HG02885 (cell line): ENCODE results near the gene SAP25.

Experiments
- ATAC-seq: cut with Tn5 transposase; IDR thresholded peaks from one replicate; pipeline ENCODE4 v1.9.1; 2021; ENCODE audit warnings: mild to moderate bottlenecking; ENCODE audit not compliant: unreplicated experiment, poor library complexity

The SAP25 gene

DNA sequence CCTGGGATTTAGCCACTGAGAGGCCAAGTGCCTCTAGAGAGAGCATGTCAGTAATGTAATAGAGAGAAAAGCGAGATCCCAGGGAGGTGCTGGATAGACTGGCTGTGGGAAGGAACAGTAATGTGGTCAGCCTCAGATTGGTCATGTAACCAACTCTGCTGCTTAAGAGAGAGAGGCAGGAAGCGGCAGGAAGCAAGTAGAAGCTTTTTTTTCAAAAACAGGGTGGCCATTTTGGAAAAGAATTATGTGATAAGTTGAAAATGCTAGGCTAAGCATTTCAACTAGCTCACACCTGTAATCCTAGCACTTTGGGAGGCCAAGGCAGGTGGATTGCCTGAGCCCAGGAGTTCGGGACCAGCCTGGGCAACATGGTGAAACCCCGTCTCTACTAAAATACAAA lies 24.7 kb upstream of the SAP25 start:
- ATAC-seq = no peak

- no peak for ATAC-seq
Measured at GRCh38 chr7:100595188-100595587, 21.5 kb upstream of the SAP25 start.

- ATAC-seq = no peak
Measured at GRCh38 chr7:100591596-100591995, 17.9 kb upstream of the SAP25 start.

DNA sequence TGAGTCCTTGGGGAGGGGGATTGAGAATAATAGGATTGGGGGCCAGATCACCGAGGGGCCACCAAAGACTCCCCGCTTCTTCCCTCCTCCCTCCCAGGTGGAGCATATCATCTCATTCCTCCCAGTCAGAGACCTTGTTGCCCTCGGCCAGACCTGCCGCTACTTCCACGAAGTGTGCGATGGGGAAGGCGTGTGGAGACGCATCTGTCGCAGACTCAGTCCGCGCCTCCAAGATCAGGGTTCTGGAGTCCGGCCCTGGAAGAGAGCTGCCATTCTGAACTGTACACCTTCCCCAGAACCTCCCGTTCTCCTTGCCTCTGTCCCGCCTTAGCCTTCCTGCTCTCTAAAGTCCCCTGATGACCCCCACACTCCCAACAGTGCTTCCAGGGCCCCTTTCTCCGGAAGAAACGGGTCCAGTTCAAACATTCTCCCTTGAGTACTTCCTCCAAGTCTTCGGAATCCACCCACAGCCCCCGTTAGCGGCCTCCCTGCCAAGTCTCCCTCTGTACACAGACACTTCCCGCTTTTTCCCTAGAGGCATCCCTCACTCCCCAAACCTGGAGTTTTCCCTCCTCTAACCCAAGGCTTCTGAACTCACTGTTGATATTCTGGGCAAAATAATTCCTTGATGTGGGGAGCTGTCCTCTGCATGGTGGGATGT lies 16.5 kb upstream of the SAP25 start:
- no peak for ATAC-seq

- no peak for ATAC-seq
Measured at GRCh38 chr7:100589341-100589947, 15.7 kb upstream of the SAP25 start.

- no peak for ATAC-seq
Measured at GRCh38 chr7:100588438-100588837, 14.7 kb upstream of the SAP25 start.

- peak; percentile 86 for ATAC-seq
Measured at GRCh38 chr7:100586266-100587025, 12.7 kb upstream of the SAP25 start, which contains the start of gene FBXO24. TSS of gene FBXO24 (plus strand) at chr7:100586328. CDS start at chr7:100586626, 298 bp downstream.

- ATAC-seq = peak; percentile 34
Measured at GRCh38 chr7:100585511-100586265, 12.0 kb upstream of the SAP25 start, which contains the start of gene LRCH4. TSS of gene LRCH4 (minus strand) at chr7:100586129. CDS start at chr7:100586100, 29 bp downstream.

GRCh38 chr7:100584683-100585510 lies 11.2 kb upstream of the SAP25 start:
- no peak for ATAC-seq

DNA sequence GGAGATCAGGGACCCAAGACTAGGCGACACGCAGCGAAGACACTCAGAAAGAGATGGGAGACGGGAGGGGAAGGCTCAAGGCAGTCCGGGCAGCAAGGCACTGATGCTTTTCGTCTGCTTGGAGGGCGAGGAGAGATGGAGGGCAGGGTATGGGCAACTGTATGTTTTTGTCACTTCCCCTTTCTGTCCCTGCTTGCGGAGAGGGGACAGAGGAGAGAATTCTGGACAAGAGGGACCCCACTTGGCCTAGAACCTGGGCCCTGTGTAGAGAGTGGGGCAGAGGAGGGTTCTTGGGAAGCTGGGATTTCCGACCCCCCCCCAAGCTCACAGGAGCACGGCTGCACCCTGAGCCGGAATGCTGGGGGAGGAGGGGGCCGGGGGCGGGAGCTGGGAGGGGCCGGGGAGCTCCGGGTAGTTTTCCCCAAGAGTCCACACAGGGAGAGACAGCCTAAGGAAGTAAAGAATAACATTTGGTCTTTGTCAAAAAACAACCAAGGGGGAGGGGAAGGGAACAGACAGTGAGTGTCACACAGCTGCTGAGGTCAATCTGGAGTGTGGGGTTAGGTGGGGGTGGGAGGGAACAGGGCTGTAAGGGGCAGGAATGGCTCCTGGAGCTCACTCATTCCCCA lies 10.5 kb upstream of the SAP25 start:
- no peak for ATAC-seq

GRCh38 chr7:100583132-100584053 lies 9.7 kb upstream of the SAP25 start:
- no peak for ATAC-seq

GRCh38 chr7:100582650-100583049 lies 8.9 kb upstream of the SAP25 start:
- ATAC-seq = no peak

DNA sequence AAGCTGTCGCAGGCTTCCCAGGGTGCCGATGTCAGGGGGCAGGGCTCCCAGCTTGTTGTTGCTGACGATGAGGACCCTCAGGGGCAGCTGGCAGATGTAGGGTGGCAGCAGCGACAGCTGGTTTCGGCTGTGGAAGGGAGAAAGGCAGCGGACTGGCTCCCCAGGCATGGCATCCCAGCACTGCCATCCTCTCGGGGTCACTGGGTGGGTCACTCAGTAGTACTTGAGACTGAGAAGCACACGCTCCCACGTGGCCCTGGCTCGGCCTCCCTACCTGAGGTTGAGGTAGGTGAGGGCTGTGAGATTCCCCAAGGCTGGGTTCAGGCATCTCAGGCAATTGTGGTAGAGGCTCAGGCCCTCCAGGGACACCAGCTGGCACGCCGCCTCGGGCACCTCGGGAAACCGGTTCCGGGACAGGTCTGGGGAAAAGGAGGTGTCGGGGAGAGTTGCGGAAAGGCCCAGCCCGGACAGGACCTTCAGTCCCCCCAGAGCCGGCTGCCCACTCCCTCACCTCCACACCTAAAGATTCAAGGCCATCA lies 8.4 kb upstream of the SAP25 start:
- ATAC-seq = no peak

- no peak for ATAC-seq
Measured at GRCh38 chr7:100580466-100581283, 7.0 kb upstream of the SAP25 start.

GRCh38 chr7:100578246-100579183 lies 4.8 kb upstream of the SAP25 start:
- ATAC-seq = no peak

GRCh38 chr7:100577507-100577906 lies 3.8 kb upstream of the SAP25 start:
- no peak for ATAC-seq
